Measurements from ENCODE around the gene CMTM5.

Gene CMTM5

DNA sequence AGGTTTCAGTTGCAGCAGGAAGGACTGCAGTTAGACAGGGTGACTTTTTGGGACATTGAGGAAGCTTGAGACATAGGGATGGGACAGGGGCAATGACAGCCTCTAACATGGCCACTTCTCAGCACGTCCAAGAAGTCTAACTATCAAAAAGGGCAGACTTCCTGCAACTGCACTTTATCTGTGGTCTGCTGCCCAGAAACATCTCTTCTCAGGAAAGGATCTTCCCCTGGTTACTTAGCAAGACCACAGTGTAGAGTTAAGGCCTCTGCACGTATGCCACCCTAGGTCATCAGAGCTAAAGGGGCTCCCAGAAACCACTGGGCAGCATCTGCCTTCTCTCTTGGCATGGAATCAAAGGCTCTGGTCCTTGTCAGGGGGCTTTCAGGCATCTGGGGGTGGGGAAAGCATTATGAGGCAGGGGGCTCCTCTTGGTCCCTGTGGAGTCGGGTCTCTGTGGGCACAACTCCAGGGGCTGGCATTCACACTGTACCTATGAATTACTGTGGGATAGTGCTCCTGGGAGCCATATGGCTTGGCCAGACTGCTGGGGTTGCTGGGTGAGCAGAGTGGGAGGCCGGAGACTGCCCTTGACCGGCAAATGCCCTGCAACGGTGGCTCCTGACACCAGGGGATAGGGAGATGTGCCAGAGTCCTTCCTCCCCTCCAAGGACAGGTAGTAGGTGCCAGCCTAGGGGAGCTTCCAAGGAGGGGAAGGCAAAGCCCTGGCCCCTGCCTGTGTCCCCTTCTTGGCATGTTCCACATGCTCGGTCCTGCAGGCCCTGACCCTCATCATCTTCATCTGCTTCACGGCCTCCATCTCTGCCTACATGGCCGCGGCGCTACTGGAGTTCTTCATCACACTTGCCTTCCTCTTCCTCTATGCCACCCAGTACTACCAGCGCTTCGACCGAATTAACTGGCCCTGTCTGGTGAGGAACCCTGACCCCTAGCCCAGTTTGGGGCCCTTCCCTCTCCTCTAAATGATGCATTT lies 1.0 kb downstream of the CMTM5 start:
- intact Hi-C loops (cut with DNase I; ENCODE audit: low total_unique reads): loop anchor here (5.0 kb wide), 1 partner anchor 111 kb away; no protein-coding TSS in a partner anchor
- H3K4me3 ChIP-seq: no peak overlapping the region

DNA sequence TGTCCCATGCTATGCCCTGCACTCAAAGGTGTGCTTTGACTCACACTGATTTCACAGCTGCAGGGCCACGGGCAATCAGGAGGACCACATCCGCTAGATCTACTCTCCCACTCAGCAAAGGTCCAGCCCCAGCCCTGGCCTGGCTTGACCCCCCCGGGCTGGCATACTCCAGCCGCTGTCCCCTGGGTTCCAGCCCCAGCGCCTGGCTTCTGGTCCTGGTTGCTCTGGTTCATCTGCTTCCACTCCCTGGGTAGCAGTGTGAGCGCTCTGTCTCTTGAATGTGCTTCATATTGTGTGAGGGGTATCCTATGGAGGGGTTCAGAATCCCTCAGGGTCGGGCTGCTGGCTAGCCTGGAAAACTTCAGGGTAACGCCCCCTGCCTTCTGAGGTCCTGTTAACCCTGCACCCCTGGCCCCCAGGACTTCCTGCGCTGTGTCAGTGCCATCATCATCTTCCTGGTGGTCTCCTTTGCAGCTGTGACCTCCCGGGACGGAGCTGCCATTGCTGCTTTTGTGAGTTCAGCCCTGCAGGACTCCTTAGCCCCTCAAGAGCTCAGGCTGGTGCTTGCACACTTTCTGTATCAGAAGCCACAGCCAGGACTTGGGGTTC lies 1.9 kb downstream of the CMTM5 start:
- TF ChIP-seq, protein P1, sequence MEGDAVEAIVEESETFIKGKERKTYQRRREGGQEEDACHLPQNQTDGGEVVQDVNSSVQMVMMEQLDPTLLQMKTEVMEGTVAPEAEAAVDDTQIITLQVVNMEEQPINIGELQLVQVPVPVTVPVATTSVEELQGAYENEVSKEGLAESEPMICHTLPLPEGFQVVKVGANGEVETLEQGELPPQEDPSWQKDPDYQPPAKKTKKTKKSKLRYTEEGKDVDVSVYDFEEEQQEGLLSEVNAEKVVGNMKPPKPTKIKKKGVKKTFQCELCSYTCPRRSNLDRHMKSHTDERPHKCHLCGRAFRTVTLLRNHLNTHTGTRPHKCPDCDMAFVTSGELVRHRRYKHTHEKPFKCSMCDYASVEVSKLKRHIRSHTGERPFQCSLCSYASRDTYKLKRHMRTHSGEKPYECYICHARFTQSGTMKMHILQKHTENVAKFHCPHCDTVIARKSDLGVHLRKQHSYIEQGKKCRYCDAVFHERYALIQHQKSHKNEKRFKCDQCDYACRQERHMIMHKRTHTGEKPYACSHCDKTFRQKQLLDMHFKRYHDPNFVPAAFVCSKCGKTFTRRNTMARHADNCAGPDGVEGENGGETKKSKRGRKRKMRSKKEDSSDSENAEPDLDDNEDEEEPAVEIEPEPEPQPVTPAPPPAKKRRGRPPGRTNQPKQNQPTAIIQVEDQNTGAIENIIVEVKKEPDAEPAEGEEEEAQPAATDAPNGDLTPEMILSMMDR (IDR thresholded peaks at IDR 0.05): no peak
- Histone ChIP-seq H3K4me3 (no peak overlapping the region), H3K27ac (no peak overlapping the region), H3K27me3 (peaks cover 0 to 23% of the 10 kb centered on the region in 2 donors), H3K36me3 (no peaks in the 10 kb centered on the region), H3K4me1 (peaks cover 0 to 6% (median 2%) of the 10 kb centered on the region in 4 donors), H3K9me3 (no peaks in the 10 kb centered on the region)
- intact Hi-C loops (cut with DNase I; ENCODE audit: low total_unique reads): loop anchor here (5.0 kb wide), 1 partner anchor 111 kb away; no protein-coding TSS in a partner anchor
- no peak for DNase-seq

More for the DNA sequence above, 1.0 kb downstream of the CMTM5 start:
- peaks cover 0 to 23% of the 10 kb centered on the region in 2 donors for H3K27me3 ChIP-seq
- DNase-seq: no peak
- H3K27ac ChIP-seq: peak overlapping the region in 1 of 2 donors; percentile 69
- H3K36me3 ChIP-seq: no peaks in the 10 kb centered on the region
- H3K4me1 ChIP-seq: peaks cover 0 to 6% (median 2%) of the 10 kb centered on the region in 4 donors
- TF ChIP-seq, protein P1 (IDR thresholded peaks at IDR 0.05): no peak
- no peaks in the 10 kb centered on the region for H3K9me3 ChIP-seq

DNA sequence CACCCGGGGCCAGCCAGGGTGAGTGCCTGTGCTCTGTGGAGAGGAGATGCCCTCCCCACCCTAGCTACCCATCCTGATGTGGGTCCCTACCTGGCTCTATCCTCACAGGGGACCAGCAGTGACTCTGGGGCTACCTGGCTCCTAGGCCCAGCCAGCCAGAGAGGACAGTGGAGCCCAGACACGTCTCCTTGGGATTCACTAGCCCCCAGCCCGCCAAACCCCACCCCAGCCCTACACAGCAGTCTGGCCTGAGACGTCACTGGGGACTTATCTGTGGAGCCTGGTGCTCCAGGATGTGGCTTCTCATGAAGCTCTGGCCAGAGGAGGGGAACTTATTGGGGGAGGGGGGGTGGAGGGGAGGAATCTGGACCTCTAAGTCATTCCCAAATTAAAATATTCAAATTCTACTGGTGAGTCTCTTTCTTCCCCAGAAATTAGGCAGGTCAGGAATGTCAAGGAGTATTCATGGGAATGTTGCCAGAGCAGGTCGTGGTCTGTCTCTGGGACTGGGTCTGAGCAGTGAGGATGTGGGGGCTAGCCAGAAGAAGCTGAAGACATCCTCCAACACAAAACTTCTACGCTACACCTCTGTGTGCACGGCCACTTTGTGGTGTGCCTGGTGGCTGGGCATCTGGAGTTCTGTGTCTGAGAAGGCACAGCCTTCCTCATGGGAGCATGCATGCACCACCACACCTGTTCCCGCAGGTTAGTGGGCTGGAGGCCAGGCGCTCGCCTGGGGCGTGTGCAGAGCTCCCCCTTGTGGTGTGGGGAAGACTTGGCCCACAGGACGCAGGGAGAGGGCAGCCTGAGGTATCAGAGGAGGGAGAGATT lies 2.7 kb downstream of the CMTM5 start:
- DNase-seq: no peak
- no peak overlapping the region for H3K4me3 ChIP-seq
- peaks cover 0 to 23% of the 10 kb centered on the region in 2 donors for H3K27me3 ChIP-seq
- intact Hi-C loops (cut with DNase I; ENCODE audit: low total_unique reads): loop anchor here (2.0 to 5.0 kb wide), 2 partner anchors 53 to 112 kb away; no protein-coding TSS in a partner anchor
- H3K4me1 ChIP-seq: peaks cover 0 to 6% (median 2%) of the 10 kb centered on the region in 4 donors
- H3K27ac ChIP-seq: no peak overlapping the region
- no peaks in the 10 kb centered on the region for H3K9me3 ChIP-seq
- H3K36me3 ChIP-seq: no peaks in the 10 kb centered on the region
- TF ChIP-seq, protein P1 (IDR thresholded peaks at IDR 0.05): peak; percentile 82 to 87

DNA sequence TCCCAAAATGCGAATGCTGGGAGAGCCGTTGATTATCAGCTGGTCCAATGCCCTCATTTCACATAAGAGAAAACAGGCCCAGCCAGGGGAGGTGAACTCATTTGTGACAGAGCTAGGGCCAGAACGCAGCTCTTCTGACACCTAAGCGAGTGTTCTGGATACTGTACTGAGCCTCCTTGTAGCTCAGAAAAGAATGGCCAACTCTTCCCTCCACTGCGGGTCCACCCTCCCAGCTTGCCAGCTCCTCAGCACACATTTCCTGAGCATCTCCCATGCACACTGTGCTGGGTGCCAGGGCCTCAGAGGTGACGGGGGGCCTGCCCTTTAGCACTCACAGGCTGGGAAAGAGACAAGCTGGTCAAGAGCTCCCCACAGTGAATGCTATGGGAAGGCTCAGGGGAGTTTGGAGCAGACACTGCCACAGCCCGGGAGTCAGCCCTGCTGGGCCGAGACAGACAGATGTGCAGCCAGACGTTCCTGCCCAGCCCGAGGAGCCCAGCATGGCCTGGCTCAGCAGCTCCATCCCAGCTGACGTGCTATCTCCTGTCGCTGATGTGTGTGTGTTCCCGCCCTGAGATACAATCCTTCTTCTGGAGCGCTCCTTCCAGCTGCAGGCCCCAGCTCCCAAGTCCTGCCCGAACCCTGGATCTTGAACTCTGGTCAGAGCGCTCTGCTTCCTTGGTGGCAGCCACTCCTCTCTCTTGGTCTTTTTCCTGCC lies 3.5 kb downstream of the CMTM5 start:
- intact Hi-C loops (cut with DNase I; ENCODE audit: low total_unique reads): loop anchor here (2.0 kb wide), 1 partner anchor 54 kb away; no protein-coding TSS in a partner anchor
- H3K4me1 ChIP-seq: peaks cover 0 to 6% (median 2%) of the 10 kb centered on the region in 4 donors

More for the DNA sequence above, 3.5 kb downstream of the CMTM5 start:
- TF ChIP-seq, protein P1 (IDR thresholded peaks at IDR 0.05): no peak
- H3K27ac ChIP-seq: no peak overlapping the region
- no peaks in the 10 kb centered on the region for H3K9me3 ChIP-seq
- H3K27me3 ChIP-seq: peaks cover 0 to 23% of the 10 kb centered on the region in 2 donors
- H3K36me3 ChIP-seq: no peaks in the 10 kb centered on the region
- DNase-seq: no peak
- no peak overlapping the region for H3K4me3 ChIP-seq
